ENCODE data around the gene ITGAV.
A peak's percentile ranks its signal among the peaks of the same experiment; 100 is the strongest.

The ITGAV gene

GRCh38 chr2:186590759-186591505, 1.1 kb downstream of the ITGAV start:
- Histone ChIP-seq H3K4me3 (ENCODE audit: low read depth, low read length) (peak overlapping the region; percentile 68), H3K9me3 (ENCODE audit: control insufficient read depth, insufficient read depth, low read depth, low read length) (no peaks in the 10 kb centered on the region), H3K36me3 (ENCODE audit: control insufficient read depth in 2 of 2, insufficient read depth in 1 of 2, low read length in 2 of 2) (no peaks in the 10 kb centered on the region), H3K27ac (ENCODE audit: extremely low read depth, low read depth, low read length) (peak overlapping the region; percentile 93), H3K4me1 (ENCODE audit: control insufficient read depth, insufficient read depth, low read length) (0 out of 2 replicates have a peak, but pooled peaks cover 5% of the 10 kb centered on the region)
- ChIA-PET CTCF (interaction anchor here (1.4 kb wide), 1 partner anchor 22 kb away, joined by 3 read pairs; no protein-coding TSS in a partner anchor), POLR2A (interaction anchor here (1.6 to 2.8 kb wide), 11 partner anchors 8 to 105 kb away, joined by 6 to 40 read pairs (median 10); partner anchors contain the start of gene ZC3H15)
- TF ChIP-seq ZNF26 (tag by site-specific recombination; IDR thresholded peaks at IDR 0.05) (no peak), MYNN (tag by site-specific recombination; IDR thresholded peaks at IDR 0.05; ENCODE audit: borderline replicate concordance) (no peak), ZIC2 (tag by site-specific recombination; IDR thresholded peaks at IDR 0.05) (no peak), ZNF184 (tag by site-specific recombination; IDR thresholded peaks at IDR 0.05) (no peak), ZNF830 (tag by site-specific recombination; IDR thresholded peaks at IDR 0.05; ENCODE audit: low read depth) (no peak), PRDM4 (tag by site-specific recombination; IDR thresholded peaks at IDR 0.05) (no peak), FEZF1 (tag by site-specific recombination; IDR thresholded peaks at IDR 0.05) (peak; percentile 82), ZNF274 (IDR thresholded peaks at IDR 0.05; ENCODE audit: low read length) (no peak), ZNF274 (tag by site-specific recombination; IDR thresholded peaks at IDR 0.05; ENCODE audit: borderline replicate concordance) (no peak), KLF17 (tag by site-specific recombination; IDR thresholded peaks at IDR 0.05) (no peak), SCRT2 (tag by site-specific recombination; IDR thresholded peaks at IDR 0.05) (no peak), SP2 (tag by site-specific recombination; IDR thresholded peaks at IDR 0.05) (peak; percentile 30), ZNF366 (tag by site-specific recombination; conservative IDR thresholded peaks at IDR 0.05) (peak; percentile 56), ZNF311 (tag by site-specific recombination; IDR thresholded peaks at IDR 0.05; ENCODE audit: borderline replicate concordance) (no peak), ZNF677 (tag by site-specific recombination; IDR thresholded peaks at IDR 0.05) (peak; percentile 82), ZNF266 (tag by site-specific recombination; IDR thresholded peaks at IDR 0.05; ENCODE audit: low read depth) (no peak), TRIM28 (IDR thresholded peaks at IDR 0.05; ENCODE audit: borderline replicate concordance, low read length) (no peak), ZNF792 (tag by site-specific recombination; IDR thresholded peaks at IDR 0.05) (no peak), ZNF391 (tag by site-specific recombination; IDR thresholded peaks at IDR 0.05; ENCODE audit: borderline replicate concordance, low read depth) (no peak), ZNF621 (tag by site-specific recombination; IDR thresholded peaks at IDR 0.05) (no peak), ZNF398 (tag by site-specific recombination; IDR thresholded peaks at IDR 0.05) (no peak), ZNF518A (tag by site-specific recombination; conservative IDR thresholded peaks at IDR 0.05; ENCODE audit: low read depth) (no peak), PRDM6 (tag by site-specific recombination; IDR thresholded peaks at IDR 0.05) (no peak), ZFP69B (tag by site-specific recombination; IDR thresholded peaks at IDR 0.05) (no peak)

Measured in HEK293 (cell line).